CD1c-positive myeloid dendritic cell (primary cell): Measurements from ENCODE around the gene ADSS1.

ENCODE experiments used
- DNase-seq: peaks from one replicate; pipeline ENCODE4 v3.0.0-alpha.2; 2016; ENCODE audit errors: extremely low spot score

The ADSS1 gene

GRCh38 chr14:104699426-104699748 is 24.6 kb upstream of the ADSS1 start:
- no peak for DNase-seq

- DNase-seq: no peak
Measured at GRCh38 chr14:104700225-104700651, 23.8 kb upstream of the ADSS1 start.

DNA sequence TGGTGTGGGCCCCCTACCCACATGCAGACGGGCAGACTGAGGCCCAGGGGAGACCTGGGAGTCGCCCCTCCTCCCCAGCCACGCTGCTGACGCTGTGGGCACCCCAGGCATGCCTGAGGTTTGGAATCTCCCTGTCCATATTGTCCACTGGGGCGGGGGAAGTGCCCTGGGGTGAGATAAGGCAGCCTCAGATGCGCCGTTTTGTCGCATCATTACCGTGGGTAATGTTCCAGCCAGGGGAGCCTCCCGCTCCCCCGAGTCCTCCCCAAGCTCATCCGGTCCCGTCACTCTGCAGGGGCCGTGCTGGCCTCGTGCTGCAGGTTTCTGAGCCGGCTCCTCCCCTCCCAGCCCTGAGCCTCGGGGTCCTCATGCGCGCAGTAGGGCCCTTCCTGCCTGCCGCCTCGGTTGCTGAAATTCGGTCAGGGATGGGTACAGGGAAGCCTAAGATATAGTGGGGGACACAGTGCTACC is 23.2 kb upstream of the ADSS1 start:
- no peak for DNase-seq

DNA sequence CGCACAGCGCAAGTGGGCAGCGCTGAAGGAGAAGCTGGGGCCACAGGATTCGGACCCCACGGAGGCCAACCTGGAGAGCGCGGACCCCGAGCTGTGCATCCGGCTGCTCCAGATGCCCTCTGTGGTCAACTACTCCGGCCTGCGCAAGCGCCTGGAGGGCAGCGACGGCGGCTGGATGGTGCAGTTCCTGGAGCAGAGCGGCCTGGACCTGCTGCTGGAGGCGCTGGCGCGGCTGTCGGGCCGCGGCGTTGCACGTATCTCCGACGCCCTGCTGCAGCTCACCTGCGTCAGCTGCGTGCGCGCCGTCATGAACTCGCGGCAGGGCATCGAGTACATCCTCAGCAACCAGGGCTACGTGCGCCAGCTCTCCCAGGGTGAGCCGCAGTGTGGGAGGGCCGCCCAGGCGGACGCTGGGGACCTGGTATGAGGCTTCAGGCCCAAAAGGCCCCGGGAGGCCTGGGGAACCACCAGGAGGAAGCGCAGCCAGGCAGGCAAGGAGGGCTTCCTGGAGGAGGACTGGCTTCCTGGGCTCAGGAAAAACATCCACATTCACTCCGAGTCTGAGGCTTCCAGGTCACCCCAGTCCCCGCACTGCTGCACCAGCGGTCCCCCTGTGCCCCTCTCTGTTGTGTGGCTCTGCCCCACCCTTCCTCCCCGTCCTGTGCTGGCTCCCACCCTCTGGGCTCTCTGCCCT is 22.5 kb upstream of the ADSS1 start:
- DNase-seq: no peak

DNA sequence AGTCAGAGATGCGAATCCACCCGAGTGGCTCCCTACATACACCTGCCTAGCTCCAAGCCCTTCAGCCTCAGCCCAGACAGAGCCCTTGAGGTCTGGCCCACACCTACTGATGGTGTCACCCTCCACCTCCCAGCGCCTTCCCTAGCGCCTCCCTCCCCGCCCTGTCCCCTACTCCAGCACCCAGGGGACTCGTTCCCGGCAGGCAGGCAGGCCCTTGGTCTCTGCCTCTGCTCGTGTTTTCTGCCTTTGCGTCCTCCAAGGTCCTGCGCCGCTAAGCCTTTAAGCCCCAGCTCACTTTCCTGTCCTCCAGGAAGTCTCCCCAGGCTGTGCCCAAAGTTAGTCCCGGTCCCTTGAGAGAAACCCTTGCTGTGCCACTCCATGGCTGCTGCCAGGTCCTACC is 21.9 kb upstream of the ADSS1 start:
- DNase-seq: no peak

DNA sequence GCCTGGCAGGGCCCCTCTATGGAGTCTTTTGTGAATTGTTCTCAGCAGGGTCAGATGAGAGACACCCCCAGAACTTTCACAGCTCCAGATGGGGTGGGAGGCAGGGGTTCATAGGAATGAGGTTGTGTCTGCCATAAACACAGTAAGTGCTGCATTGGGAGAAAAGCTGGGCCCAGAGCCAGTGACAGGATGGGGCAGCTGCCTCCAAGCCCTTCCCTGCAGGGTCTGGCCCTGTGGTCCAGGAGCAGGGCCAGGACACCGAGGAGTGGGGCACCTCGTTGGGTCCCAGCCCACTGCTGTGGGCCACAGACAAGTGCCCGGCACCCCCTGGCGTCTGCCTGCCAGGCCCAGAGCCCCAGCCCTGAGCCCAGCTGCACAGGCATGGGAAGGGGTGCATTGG is 21.4 kb upstream of the ADSS1 start:
- DNase-seq: no peak

DNA sequence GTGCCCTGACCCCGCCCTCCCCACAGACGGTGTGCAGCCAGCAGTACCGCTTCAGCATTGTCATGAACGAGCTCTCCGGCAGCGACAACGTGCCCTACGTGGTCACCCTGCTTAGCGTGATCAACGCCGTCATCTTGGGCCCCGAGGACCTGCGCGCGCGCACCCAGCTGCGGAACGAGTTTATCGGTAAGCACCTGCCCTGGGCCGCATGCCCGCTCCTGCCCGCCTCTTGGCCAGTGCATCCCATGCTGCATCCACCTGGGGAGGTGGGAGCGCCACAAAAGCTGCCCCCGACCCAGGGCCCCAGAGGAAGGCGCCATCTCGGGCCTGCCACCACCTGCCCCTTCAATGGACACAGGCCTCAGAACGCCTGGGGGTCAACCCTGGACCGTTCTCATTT is 20.8 kb upstream of the ADSS1 start:
- DNase-seq: no peak

DNA sequence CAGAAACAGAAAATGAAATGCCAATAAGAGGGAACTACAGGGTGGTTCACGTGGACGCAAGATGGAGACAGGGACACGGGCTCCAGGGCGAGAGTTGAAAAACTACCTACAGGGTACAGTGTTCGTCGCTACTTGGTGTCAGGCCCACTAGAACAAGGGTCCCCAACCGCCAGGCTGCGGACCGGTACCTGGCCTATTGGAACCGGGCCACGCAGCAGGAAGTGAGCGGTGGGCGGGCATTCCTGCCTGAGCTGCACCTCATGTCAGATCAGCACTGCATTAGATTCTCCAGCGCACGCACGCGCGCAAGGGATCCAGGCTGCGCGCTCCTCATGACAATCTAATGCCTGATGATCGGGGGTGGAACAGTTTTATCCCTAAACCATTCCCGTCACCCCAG is 19.8 kb upstream of the ADSS1 start:
- no peak for DNase-seq

DNA sequence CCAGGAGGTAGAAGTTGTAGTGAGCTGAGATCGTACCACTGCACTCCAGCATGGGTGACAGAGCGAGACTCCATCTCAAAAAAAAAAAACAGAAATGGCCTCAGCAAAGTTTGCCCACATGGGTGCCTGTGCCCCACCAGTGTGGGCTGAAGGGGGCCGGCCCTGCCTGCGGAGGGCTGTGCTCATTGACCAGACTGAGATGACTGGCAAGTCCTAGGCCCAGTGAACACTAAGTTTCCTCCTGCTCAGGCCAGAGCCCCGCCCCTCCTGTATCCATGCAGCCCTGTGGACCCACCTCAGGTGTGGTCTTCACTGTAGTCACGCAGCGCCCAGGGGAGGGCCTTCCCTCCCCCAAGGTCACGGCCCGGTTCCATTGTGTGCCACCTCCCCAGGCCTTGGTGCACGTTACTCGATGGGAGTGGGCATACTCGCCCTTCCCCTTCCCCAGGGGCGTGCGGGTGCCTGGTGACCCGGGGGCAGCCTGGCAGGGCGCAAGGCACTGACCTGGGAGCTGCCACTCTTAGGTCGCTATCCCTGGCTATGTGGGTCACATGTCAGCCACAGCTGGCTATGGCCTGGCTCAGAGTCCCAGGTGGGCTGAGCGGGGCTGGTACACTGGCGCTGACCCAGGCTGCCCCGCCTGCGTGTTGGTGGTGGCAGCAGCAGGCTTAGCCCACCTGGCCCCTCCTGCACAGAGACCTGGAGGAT is 18.5 kb upstream of the ADSS1 start:
- no peak for DNase-seq

DNA sequence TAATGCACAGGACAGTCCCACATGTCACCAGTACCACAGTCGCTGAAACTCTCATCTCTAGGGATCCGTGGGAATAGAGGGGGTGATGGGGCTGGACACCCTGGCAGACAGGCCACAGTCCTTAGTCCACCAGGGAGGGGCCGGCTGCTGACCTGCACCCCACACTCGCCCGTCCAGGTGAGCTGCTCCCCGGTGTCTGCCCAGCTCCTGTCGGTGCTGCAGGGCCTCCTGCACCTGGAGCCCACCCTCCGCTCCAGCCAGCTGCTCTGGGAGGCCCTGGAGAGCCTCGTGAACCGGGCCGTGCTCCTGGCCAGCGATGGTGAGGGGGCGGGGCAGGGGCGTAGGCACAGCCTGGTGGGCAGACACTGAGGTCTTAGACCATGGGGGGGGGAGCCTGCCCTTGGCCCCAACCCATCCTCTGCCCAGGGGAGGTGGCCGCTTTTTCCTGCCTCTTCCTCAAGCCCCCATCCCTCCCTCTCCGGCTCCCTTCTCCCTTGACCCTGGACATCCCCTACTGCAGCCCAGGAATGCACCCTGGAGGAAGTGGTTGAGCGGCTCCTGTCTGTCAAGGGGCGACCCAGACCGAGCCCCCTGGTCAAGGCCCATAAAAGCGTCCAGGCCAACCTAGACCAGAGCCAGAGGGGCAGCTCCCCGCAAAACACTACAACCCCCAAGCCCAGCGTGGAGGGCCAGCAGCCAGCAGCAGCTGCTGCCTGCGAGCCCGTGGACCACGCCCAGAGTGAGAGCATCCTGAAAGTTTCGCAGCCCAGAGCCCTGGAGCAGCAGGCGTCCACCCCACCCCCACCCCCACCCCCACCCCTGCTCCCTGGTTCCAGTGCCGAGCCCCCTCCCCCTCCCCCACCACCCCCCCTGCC is 17.1 kb upstream of the ADSS1 start:
- no peak for DNase-seq

DNA sequence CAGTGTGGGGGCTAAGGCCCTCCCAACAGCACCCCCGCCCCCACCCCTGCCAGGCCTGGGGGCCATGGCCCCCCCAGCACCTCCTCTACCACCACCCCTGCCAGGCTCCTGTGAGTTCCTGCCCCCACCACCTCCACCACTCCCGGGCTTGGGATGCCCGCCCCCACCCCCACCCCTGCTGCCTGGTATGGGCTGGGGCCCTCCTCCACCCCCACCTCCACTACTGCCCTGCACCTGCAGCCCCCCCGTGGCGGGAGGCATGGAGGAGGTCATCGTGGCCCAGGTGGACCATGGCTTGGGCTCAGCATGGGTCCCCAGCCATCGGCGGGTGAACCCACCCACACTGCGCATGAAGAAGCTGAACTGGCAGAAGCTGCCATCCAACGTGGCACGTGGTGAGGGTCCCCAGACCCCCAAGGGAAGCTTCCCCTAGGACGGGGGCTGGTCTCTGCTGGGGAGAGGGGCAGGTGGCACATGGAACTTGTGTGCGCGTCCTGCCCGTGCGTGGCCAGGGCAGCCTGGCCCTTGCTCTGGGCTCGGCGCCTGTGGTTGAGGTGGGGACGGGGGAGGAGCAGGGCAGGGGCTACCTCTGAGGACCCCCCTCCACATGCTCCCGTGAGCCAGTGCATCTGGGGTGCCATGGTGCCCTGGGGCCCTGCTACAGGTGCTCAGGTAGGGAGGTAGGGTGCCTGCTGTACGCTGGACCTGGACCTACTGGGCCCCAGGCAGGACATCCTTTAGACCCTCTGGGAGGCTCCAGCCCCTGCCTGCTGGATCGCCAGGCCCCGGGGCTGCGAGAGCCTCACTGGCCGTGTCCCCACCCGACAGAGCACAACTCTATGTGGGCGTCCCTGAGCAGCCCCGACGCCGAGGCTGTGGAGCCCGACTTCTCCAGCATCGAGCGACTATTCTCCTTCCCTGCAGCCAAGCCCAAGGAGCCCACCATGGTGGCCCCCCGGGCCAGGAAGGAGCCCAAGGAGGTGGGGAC is 16.1 kb upstream of the ADSS1 start:
- no peak for DNase-seq

DNA sequence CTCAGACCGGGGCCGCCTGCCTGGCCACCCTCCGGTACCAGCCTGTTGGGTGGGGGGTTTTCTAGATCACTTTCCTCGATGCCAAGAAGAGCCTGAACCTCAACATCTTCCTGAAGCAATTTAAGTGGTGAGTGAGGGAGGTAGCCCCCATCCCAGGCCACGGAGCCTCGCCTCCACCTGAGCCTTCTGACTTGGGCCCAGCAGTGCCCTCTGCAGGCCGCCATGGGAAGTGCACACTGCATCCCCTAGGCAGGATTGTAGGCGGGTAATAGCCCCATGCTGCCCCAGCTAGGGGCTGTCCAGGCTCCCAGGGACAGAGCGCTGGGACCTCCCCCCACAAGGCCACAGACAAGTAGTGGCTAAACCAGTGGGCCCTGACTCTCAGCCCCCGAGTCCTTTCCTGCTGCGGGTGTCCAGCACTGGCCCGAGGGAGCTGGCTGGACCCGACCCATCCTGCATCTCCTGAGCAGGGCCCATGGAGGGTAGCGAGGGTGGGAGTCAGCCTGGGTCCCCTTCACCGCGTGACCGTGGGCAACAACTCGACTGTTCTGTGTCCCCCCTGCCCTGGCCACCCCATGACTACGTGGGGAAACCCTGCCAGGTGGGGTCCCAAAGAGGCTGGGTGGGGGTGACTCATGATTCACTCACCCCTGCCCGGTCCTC is 15.3 kb upstream of the ADSS1 start:
- DNase-seq: peak; percentile 68

GRCh38 chr14:104709387-104710039 is 14.5 kb upstream of the ADSS1 start:
- DNase-seq: no peak

DNA sequence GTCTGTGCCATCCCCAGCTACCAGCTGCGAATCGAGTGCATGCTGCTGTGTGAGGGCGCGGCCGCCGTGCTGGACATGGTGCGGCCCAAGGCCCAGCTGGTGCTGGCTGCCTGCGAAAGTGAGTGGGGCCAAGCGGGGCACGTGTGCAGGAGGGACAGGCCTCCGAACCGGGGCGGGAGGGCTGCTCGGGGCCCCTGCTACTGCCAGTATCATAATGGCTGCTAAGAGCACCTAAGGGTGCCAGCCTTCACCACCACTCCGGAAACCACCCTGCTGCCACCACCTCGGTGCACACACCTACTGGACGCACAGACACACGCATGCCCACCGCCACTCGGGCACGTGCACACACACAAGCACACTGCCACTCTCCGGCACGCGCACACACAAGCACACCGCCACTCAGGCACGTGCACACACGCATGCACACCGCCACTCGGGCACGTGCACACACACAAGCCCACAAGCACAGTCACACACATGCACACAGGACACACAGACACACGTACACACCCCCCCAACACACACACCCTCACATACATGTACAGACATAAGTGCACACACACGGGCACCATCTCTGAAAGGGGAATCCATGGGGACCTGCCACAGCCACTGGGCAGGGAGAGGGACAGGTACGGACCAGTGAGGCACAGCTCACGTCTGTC is 13.8 kb upstream of the ADSS1 start:
- DNase-seq: no peak

DNA sequence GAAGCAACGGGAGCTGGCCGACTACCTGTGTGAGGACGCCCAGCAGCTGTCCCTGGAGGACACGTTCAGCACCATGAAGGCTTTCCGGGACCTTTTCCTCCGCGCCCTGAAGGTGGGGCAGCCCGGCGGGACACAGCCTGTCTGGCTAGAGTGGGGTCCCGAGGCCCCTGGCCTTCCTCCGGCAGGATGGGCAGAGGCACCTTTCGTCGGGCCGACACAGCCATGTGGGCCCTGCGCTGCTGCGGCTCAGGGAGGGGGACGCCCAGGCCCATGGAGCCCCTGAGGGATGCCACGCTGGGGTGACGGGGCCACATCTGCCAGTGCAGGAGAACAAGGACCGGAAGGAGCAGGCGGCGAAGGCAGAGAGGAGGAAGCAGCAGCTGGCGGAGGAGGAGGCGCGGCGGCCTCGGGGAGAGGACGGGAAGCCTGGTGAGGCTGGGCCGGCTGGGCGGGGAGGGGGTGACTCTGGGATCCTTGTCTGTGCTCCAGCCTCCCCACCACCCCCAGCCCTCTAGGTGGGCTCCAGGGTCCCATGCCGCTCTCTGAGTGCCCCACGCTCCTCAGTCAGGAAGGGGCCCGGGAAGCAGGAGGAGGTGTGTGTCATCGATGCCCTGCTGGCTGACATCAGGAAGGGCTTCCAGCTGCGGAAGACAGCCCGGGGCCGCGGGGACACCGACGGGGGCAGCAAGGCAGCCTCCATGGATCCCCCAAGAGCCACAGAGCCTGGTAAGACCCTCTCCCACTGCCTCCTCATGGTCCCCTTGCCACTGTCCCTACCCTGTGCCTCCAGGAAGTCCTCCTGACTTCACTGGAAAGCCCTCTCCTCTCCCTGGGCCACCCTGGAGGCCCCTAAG is 10.9 kb upstream of the ADSS1 start:
- no peak for DNase-seq

DNA sequence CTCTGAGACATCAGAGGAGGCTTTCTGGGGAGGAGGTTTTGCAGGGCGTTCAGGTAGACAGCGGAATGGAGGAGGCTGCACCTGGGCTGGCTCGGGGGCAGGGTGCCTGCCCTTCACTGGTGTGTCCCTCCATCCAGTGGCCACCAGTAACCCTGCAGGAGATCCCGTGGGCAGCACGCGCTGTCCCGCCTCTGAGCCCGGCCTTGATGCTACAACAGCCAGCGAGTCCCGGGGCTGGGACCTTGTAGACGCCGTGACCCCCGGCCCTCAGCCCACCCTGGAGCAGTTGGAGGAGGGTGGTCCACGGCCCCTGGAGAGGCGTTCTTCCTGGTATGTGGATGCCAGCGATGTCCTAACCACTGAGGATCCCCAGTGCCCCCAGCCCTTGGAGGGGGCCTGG is 10.0 kb upstream of the ADSS1 start:
- no peak for DNase-seq

GRCh38 chr14:104714681-104715080 is 9.3 kb upstream of the ADSS1 start:
- no peak for DNase-seq

DNA sequence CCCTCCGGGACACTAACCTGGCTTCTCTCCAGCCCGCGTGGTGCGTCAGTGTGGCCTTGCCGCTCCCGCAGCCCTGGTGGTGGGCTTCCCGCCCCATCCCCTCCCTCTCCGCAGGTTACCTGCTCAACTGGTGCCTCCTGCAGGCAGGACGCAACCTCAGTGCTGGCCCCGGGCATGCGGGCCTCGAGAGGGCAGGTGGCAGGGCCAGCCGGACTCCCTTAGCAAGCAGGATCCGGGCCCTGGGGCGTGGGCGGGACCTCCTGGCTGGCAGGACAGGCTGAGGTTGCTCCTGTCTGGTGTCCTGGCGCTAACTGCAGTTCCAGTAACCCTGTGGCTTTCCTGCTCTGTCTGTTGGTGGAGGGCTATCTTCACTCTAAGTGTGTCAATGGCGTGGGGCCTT is 8.6 kb upstream of the ADSS1 start:
- no peak for DNase-seq

DNA sequence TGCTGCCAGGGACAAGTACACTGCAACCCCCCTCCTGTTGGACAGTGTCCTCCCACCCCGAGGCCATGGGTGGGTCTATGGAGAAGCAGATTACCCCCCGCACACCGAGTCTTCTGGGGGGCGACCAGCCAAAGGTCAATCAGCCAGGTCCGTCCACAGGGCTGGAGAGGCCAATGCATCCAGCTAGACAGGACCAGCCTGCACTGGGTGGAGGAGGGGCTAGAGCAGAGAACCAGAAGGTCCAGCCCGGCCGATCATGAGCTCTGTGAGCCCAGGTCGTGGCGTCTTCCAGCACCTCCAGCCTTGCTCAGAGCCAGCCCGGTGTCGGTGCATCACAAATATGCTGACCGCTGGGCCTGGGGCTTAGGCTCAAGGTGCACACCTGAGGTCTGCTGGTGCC is 8.2 kb upstream of the ADSS1 start:
- no peak for DNase-seq
